ENCODE data around the gene ST7.
"Not testable (repeated sequence)": the region's sequence is repeated elsewhere in the genome, so short reads cannot be mapped to it uniquely, and the experiment has no call there.

ST7 gene

DNA sequence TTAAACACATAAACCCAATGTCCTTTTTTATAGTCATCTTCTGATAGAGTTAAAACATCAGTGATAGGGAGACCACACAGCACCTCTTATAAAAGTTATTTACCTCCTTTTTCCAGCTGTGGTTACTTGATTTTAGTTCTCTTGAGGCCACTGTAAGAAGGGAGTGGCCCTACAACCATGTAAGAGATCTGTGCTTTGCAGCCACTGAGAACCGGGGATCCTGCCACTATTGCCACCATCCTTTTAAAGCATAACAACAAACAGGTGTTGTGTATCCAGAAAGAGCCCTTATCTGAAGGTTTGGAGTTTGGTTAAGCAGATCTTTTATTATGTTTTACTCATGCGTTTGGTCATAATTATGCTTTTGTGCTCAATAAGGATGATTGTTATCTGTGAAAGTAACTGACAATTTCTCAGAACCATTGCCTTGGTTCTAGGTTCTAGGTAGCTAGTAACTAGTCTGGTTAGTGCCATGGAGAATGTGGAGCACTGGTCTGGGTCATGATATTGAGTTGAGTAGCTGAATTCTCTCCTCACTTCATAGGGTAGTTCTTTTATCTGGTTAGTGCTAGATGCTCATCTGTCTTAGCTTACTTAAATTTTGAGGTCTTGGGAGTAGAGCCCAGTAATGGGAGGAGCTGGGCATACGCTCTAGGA is 56.5 kb downstream of the ST7 start:
- DNase-seq (ENCODE audit: low read depth), result no peak

DNA sequence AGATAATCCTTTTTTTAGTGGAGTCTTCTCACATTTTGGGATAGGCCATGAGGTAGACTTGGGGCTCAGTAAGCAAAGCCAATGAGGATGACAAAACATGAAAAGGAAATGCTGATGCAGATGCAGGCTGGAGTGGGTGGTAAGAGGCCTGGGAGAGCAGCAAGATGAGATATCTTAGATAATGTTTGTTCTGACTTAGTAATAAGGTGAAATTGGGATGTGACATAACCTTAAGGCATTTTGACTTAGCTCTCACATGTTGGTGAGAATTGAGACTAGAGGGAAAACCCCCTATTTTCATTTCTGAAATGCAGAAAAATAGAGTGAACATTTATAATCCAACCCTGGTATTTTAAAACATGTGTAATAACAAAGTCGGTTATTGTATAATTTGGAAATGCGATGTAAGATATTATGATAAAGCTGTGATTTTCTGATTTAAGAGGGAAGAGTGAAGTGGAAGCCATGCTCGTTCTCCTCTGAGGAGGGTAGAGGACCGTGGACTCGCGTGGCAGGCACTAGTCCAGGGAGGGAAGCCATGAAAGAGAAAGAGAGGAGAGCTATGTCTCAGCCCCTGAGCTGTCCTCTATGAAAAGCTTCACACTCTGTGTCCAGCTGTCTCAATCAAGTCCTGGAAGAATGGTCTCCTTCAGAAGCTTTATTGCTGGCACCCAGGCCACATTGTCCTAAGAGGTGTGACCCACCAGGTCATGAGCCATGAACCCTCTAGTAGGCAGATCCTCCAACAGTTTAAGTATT is 57.3 kb downstream of the ST7 start:
- DNase-seq (ENCODE audit: low read depth), result no peak

DNA sequence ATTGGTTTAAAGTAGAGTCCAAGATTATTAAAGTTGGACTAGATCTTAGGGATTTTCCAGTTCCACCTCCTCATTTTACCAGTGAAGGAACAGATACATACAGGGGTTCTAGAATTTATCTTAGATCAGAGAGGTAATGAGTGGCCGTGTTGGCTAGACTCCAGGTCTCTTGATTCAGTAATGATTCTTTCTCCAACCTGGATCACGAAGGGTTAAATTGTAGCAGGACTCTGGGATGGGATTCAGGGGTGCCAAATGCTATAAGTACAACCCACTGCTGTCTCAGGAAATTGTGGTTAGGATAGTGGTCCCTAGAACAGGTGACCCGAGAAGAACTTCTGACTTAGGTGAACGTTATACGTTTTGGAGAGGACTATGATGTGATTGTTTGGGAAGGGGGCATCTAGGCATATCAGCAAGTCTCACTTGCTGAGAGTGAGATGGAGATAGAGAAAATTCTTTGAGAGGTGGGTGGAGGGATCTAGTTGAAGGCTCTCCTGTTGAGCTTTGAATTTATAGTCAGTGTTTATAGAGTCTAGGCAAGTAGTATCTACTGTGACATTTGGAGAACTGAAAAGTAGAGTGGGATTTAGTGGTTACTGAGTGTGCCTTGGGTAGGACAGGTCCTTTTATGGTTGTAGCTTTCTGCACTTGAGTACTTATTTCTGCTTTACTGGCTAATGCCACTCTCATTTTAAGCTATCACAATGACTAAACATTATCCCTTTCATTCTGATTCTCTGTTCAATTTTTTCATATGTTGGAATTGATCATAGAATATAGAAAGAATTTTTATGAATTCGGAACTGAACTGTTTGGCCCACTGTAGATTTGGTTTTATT is 58.3 kb downstream of the ST7 start:
- DNase-seq (ENCODE audit: low read depth), result no peak

DNA sequence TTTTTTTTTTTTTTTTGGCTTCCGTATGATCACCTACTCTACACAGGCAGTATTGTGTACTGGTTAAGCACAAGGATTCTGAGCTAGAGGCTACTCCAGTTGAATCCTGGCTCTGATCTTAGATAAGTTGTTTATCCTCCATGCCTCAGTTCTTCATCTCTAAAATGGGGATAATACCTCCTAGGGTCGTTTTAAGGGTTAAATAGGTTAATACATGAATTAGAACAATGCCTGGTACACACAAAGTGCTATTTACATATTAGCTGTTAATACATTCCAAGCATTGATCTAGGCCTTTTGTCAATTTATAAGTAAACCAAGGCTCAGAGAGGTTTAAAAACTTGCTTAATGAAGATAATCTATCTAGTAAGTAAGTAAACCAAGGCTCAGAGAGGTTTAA is 59.0 kb downstream of the ST7 start:
- no peak for DNase-seq (ENCODE audit: low read depth)

DNA sequence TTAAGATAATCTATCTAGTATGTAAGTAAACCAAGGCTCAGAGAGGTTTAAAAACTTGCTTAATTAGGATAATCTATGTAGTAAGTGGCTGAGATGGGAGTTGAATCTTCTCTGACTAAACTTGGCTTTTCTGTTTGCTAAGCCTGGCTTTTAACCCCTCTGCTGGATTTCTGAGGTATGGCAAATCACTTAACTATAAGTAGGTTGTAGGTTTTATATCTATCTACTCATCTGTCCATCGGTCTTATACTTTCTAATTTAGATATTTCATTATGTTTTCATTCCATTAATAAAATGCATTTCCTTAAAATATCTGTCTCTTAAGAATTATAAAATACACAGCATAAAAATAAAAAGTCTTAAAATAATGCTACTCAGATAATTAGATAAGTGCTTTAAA is 59.4 kb downstream of the ST7 start:
- DNase-seq (ENCODE audit: low read depth), result peak; percentile 12

DNA sequence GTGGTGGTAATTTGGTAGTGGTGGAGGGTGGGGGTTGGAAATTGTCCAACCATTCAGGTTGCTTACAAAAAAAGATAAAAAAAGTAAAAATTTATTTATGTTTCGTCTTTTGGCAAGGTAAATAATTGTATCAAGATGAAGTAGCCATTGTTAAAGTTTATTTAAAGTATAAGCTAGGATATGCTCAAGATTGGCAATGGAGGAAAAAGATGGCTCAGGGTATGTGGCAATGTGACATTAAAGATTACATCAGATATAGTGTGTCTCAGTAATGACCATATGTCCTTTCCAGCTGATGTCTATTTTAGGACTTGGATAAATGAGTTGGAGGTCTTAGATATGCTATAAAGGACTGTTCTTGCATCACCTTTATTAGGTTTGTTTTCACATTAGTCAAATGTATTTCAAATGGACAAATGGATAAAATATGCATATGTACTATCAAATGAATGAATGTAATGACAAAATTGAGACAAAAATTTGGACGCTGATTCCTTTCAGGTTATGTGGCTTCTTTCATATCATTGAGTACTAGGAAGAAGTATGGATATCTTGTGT is 60.9 kb downstream of the ST7 start:
- no peak for DNase-seq (ENCODE audit: low read depth)

DNA sequence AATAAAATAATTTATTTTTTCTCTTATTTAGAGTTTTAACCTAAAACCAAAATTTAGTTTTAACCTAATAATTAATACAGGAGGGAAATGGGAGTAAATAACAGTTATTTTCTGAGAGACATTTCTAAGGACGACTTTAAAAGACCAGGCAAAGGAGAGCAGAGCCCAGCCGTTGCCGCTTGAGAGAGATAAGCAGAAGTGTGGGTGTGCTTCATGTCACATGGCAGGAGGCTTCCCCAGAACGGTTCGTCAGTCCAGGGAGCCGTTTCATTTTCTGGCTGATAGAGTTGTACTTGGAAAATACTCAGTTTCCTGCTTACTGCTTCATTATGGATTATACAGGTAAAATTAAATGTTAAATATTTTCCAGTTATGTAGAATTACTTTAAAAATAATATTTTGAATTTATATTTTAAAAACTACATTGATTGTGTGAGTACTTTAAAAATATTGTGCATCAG is 61.4 kb downstream of the ST7 start:
- DNase-seq (ENCODE audit: low read depth), result peak; percentile 5

DNA sequence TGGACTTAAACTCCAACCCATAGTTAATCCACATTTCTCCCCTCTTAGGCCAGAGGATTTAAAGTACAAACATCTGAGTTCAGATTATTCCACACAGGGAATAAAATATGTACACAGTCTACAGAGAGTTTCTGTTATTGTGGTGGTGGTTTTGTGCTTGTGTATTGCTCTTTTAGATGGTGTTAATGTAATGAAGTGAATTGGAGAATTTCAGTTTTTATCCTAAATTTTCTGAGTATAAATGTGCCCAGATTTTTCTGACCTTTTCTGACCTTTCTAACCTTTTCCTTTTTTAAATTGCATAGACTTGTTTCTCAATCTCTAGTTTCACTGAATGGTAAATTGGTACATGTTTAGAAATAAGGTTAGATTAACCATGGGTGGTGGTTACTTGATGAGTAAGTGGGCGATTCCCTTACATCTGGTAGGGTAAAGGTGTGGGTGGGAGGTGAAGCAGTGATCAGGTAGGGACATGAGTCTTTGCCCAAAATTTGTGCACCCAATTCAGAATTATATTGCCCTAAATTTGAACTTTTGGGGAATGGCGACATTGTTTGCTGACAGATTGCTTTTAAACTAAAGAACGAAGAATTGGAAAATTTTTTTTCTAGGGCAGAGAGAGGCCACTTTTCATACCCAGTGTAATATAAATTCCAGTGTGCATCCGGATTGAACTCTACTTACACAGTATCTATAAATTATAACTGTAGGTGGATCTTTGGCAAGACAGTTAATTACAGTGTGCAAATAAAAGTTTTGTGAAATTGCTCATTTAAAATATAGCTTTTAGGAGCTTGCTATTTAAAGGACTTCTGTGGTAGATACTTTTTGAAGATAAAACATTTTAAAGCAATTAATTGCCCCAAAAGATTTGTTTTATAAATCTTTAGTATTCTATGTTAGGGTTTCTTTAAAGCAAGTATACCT is 62.2 kb downstream of the ST7 start:
- no peak for DNase-seq (ENCODE audit: low read depth)

DNA sequence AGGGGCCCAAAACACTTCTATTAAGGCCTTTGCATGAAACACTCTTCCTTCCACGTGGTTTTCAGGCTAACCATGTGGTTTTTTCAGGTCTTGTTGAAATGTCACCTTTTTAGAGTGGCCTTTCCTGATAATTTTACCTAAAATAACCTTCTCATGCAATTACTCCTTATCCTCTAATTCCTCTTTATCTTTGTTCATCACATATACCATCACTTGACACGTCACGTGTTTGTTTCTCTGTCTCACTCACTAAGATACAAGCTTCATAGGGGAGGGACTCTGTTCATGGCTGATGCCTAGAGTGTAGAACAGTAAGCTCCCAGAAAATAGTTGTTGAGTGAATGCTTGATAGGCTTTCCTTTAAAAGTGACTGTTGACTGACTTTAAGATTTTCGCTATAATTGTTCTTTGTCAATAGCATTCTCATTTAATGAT is 63.7 kb downstream of the ST7 start:
- DNase-seq (ENCODE audit: low read depth), result no peak

DNA sequence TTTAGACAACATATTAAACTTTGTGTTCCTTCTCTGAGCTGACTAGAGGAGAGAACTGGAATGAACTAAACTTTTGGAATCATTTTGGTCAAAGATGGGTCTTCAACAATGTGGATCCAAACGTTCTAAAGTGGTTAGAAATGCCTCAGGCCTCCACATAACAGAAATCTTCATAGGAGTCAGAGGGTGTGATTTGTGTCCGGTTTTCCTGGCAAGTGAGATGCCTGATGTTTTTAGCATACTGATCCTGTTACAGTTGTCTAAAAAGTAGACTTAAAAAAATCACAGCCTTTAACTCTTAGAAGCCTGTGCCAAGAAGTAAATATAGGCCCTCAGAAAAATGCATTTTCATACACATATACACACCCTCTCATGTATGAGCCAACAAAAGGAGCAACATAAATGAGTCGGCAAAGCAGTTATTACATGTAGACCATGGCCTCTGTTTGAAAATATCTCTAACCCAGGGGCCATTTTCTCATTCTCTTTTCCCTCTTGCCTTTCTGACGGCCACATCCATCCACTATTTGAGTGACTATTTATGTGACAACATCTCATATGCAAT is 64.5 kb downstream of the ST7 start:
- no peak for DNase-seq (ENCODE audit: low read depth)

DNA sequence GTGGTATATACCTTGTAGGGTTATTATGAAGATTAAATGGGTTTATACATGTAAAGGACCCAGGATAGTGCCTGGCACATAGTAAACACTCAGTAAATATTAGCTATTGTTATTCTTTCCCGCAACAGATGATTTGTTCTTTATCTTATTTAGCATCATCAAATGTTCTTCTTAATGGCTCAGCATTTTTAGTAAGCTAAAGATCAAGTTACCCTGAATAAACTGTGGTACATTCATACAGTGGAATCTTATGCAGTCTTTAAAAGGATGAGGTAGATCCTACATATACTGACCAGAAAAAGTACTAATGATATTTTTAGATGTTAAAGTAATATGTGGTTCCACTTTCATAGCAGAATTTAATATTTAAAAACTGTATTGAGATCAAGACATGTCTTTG is 65.4 kb downstream of the ST7 start:
- DNase-seq (ENCODE audit: low read depth), result no peak

DNA sequence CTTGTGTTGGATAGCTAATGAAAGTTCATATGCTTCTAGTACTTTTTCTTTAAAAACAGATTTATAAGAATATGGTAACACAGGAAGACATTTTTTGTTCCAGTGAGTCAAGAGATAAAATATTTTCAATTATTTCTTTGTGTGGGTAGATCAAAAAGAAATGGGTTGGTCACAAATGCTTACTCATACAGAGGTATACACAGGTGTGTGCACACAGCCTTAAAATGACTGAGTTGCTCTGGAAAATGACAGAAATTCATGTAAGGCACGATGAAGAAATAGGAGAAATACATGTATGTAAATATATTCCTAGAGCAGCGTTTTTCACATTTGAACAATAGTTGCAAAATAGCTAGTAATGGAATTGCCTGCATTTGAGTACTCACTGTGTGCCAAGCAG is 66.0 kb downstream of the ST7 start:
- DNase-seq (ENCODE audit: low read depth), result no peak

DNA sequence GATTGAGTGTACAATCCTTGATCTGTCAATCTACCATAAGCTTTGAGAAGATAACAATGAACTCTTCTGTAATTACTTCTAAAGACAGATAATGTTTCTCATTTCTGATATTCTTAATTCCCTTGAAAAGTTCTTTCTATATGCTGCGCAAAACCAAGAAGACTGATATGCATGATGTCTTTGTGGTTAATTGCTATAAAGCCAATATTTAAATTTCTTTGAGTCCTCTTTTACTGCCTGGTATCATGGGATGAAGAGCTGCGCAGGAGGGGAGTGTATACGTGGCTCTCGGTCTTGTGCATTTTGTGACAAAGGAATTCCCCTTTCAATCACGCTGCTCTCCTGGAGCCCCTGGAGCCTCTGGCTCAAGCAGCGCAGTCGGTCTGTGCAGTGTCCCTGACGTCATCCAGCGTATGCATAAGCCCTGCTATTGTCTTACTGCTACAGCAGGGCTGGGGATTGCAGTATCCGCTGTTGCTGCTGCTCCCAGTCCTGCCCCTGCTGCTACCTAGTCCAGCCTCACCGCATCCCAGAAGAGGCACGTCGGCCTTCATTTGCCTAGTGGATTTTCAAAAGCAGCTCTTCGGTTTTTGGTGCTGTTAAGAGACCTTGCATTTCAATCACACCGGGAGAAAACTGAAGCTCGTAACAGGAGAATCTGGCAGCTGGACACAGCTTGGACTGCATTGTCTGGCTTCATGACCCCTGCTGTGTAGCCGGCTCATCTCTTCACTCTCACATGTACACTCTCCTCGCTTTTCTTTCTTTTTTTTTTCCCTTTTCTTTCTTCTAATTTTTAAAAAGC is 66.7 kb downstream of the ST7 start:
- peak; percentile 77 for DNase-seq (ENCODE audit: low read depth)

DNA sequence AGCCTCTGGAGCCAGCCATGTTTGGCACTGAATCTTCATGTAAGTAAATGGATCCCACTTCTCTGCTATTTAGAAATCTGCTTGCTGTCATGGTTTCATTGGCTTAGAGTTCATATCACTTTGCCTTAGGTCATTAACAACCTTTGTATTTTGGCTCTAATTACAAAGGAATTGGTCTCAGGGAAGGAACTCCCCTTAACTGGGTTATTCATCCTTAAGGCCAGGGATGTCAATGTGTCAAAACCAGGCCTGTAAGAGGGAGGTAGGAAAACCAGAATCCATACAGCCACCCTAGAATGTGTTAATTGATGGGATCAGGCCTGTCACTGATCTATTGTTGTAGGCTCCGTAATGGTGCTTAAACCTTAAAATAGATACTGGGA is 67.3 kb downstream of the ST7 start:
- no peak for DNase-seq (ENCODE audit: low read depth)

DNA sequence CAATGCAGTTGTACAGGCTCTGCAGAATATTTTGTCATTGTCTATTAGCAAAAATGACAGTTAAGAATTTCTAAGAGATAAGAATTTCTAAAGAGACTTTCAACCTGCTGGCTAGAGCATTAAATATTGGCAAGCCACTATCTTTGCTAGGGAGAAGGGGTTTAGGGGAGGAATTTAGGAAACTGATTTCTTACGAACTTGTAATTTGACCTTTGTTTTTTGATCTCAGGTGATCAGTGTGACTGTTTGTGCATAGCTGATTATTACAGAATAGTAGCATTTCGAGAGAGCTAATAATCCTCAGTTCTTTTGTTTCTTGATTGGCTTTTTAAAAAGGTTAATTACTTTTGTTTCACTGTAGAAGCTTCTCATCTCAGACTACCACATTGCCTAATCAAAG is 68.1 kb downstream of the ST7 start:
- DNase-seq (ENCODE audit: low read depth), result no peak

DNA sequence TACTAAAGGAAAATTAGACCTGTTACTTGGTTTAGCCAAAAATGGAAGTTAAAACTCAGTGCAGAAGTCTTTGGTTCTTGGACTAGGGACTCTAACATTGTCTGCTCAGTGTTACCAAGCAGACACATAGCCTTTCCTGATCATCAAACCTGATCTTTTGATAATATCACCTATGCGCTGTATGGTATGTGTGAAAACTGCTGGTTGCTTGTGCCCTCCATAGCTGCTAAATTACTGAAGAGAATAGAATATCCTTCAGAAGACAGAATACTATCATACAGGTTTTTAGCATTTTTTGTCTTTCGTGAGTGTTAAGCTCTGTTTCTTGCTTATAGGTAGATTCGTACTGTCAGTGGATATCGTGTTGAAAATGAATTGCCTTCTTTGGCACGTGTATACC is 68.7 kb downstream of the ST7 start:
- DNase-seq (ENCODE audit: low read depth), result no peak

DNA sequence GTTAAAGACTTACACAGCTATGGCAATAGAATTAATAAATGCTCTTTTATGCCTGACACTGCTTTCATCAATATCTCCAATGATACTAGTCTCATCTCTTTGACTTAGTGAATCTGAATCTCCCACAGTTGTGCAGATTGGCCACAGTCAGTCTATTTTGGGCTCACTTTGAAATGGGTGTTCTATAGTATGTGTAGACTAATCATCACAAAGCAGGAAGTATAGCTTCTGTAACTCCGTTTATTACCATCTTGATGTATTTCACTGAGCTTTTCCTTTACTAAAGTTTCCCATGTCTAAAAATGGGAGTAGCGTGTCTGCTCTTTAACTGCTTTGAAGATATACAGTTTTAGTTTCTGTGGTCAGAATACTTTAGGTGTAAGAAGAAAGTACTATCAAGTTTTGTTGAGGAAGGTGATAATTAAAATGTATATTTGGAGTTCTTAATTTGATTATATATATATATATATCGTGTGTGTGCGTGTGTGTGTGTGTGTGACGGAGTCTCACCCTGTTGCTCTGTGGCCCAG is 70.1 kb downstream of the ST7 start:
- DNase-seq (ENCODE audit: low read depth), result no peak

DNA sequence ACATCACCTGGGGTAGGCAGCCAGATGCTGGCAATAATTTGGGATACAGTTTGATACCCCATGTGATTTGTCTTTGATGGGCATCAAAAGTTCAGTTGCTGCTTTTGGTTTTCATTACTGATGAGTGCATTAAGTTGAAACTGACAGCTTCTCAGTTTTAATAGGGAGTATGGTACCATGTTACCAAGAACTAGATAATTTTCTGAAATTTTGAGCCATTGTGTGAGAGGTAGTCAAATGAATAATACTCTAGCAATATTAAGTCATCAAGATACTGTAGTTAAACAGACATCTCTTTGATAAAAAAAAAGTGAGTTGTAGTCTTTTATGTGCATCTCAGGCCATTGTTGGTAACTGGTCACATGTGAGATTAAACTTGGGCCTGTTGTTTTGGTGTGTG is 71.5 kb downstream of the ST7 start:
- no peak for DNase-seq (ENCODE audit: low read depth)

DNA sequence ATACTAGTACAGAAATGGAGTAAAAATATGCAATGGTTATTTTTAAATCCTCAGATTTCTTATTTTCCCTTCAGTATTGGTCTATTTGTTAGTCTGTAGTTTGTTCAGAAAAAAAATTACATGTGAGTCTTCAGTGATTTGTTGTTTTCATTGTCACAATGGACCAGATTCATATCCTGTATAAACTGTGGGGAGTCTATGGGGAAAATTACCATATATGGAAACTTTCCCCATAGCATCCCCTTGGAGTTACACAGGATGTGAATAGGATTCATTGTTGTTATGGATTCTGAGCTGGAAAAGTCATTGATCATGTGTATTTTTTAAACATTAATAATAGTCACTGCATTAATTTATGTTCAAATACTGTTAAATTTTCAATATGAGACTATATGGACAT is 72.6 kb downstream of the ST7 start:
- DNase-seq (ENCODE audit: low read depth), result no peak

DNA sequence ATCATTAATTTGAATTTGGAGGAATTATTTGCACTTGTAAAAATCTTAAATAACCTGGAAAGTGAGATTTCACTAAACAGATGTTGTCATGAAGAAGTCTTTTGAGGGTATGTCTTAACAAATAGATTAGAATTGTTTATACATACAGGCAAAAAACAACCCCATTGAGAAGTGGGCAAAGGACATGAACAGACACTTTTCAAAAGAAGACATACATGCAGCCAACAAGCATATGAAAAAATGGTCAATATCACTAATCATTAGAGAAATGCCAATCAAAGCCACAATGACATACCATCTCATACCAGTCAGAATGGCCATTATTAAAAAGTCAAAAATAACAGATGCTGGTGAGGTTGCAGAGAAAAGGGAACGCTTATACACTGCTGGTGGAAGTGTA is 77.0 kb downstream of the ST7 start:
- not testable (repeated sequence) for DNase-seq (ENCODE audit: low read depth)

All from fibroblast of the conjunctiva (primary cell).